ENCODE measurements around the gene FOXK1. TPM values are rescaled to one million over a fixed set of nuclear protein-coding genes. Genes with fewer than 3 reads are reported as not detected.

The FOXK1 gene
- total and polyA plus RNA-seq, 2 of the 13 experiments (the other 11 are each of a cell fraction or from before 2014, with no cell fraction given): 4.6 to 8.8 TPM

DNA sequence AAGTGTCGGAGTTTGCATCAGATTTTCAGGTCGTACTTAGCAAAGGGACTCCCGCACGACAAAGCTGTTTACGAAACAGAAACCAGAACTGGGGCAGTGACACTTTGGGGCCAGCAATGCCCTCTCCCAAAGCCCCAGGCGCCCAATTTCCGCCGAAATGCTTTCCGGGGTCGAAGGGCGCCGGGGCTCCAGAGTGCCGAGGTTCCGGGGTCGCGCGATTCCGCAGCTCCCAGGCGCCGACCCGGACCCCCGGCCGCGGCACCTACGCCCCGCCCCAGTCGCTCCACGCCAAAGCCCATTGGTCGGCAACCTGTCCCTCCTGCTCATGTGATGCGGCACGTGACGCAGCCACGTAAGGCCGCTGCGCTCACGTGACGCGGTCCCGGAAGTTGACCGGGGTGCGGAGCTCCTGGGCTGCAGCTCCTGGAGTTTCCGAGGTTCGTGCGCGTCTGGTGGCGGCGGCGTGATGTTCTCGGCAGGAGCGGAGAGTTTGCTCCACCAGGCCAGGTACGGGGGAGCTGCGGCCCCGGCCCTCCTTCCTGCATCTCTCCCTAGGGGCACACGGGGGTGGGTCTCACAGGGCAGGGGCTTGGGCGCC, 93.3 kb downstream of the FOXK1 start, which contains the start of gene AP5Z1 (continued):
- TF ChIP-seq, protein P1, sequence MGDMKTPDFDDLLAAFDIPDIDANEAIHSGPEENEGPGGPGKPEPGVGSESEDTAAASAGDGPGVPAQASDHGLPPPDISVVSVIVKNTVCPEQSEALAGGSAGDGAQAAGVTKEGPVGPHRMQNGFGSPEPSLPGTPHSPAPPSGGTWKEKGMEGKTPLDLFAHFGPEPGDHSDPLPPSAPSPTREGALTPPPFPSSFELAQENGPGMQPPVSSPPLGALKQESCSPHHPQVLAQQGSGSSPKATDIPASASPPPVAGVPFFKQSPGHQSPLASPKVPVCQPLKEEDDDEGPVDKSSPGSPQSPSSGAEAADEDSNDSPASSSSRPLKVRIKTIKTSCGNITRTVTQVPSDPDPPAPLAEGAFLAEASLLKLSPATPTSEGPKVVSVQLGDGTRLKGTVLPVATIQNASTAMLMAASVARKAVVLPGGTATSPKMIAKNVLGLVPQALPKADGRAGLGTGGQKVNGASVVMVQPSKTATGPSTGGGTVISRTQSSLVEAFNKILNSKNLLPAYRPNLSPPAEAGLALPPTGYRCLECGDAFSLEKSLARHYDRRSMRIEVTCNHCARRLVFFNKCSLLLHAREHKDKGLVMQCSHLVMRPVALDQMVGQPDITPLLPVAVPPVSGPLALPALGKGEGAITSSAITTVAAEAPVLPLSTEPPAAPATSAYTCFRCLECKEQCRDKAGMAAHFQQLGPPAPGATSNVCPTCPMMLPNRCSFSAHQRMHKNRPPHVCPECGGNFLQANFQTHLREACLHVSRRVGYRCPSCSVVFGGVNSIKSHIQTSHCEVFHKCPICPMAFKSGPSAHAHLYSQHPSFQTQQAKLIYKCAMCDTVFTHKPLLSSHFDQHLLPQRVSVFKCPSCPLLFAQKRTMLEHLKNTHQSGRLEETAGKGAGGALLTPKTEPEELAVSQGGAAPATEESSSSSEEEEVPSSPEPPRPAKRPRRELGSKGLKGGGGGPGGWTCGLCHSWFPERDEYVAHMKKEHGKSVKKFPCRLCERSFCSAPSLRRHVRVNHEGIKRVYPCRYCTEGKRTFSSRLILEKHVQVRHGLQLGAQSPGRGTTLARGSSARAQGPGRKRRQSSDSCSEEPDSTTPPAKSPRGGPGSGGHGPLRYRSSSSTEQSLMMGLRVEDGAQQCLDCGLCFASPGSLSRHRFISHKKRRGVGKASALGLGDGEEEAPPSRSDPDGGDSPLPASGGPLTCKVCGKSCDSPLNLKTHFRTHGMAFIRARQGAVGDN (CRISPR knock-in tag; IDR thresholded peaks at IDR 0.05): peak; percentile 83
- TF ChIP-seq ZNF619 (CRISPR knock-in tag; IDR thresholded peaks at IDR 0.05): peak; percentile 50; the same call in 1 of the 2 replicates
- peak; percentile 30; the same call in 1 of the 2 replicates for TF ChIP-seq CBX5 (CRISPR knock-in tag; IDR thresholded peaks at IDR 0.05; ENCODE audit: borderline replicate concordance)
- peak; percentile 11; the same call in 1 of the 2 replicates for TF ChIP-seq NR2F6 (IDR thresholded peaks at IDR 0.05)
- TF ChIP-seq NR2F6 (CRISPR knock-in tag; IDR thresholded peaks at IDR 0.05): peak; percentile 31; the same call in 1 of the 2 replicates
- TF ChIP-seq NR0B2 (CRISPR knock-in tag; IDR thresholded peaks at IDR 0.05): peak; percentile 82; the same call in 1 of the 2 replicates
- TF ChIP-seq NCOA2 (CRISPR knock-in tag; IDR thresholded peaks at IDR 0.05): no peak
- peak; percentile 62 for TF ChIP-seq ZNF546 (CRISPR knock-in tag; conservative IDR thresholded peaks at IDR 0.05)
- peak; percentile 29; the same call in 1 of the 2 replicates for TF ChIP-seq ZIK1 (CRISPR knock-in tag; IDR thresholded peaks at IDR 0.05; ENCODE audit: borderline replicate concordance, low read depth)
- TF ChIP-seq, protein P2, sequence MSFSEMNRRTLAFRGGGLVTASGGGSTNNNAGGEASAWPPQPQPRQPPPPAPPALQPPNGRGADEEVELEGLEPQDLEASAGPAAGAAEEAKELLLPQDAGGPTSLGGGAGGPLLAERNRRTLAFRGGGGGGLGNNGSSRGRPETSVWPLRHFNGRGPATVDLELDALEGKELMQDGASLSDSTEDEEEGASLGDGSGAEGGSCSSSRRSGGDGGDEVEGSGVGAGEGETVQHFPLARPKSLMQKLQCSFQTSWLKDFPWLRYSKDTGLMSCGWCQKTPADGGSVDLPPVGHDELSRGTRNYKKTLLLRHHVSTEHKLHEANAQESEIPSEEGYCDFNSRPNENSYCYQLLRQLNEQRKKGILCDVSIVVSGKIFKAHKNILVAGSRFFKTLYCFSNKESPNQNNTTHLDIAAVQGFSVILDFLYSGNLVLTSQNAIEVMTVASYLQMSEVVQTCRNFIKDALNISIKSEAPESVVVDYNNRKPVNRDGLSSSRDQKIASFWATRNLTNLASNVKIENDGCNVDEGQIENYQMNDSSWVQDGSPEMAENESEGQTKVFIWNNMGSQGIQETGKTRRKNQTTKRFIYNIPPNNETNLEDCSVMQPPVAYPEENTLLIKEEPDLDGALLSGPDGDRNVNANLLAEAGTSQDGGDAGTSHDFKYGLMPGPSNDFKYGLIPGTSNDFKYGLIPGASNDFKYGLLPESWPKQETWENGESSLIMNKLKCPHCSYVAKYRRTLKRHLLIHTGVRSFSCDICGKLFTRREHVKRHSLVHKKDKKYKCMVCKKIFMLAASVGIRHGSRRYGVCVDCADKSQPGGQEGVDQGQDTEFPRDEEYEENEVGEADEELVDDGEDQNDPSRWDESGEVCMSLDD (CRISPR knock-in tag; IDR thresholded peaks at IDR 0.05; ENCODE audit: borderline replicate concordance): peak; percentile 53; the same call in 1 of the 2 replicates
- TF ChIP-seq, protein P3, sequence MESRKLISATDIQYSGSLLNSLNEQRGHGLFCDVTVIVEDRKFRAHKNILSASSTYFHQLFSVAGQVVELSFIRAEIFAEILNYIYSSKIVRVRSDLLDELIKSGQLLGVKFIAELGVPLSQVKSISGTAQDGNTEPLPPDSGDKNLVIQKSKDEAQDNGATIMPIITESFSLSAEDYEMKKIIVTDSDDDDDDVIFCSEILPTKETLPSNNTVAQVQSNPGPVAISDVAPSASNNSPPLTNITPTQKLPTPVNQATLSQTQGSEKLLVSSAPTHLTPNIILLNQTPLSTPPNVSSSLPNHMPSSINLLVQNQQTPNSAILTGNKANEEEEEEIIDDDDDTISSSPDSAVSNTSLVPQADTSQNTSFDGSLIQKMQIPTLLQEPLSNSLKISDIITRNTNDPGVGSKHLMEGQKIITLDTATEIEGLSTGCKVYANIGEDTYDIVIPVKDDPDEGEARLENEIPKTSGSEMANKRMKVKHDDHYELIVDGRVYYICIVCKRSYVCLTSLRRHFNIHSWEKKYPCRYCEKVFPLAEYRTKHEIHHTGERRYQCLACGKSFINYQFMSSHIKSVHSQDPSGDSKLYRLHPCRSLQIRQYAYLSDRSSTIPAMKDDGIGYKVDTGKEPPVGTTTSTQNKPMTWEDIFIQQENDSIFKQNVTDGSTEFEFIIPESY (CRISPR knock-in tag; IDR thresholded peaks at IDR 0.05): no peak
- TF ChIP-seq HHEX (CRISPR knock-in tag; IDR thresholded peaks at IDR 0.05): 0 out of 2 replicates have a peak, but pooled peaks have one; percentile 17
- peak; percentile 76 for TF ChIP-seq PHF8 (CRISPR knock-in tag; IDR thresholded peaks at IDR 0.05)
- peak; percentile 79 for TF ChIP-seq TBL1XR1 (IDR thresholded peaks at IDR 0.05; ENCODE audit: borderline replicate concordance, low read length, partially characterized antibody)
- no peak; a peak in 2 of 4 replicates for TF ChIP-seq EP300 (IDR thresholded peaks at IDR 0.05; ENCODE audit: low read depth in 2 of 2, low read length in 2 of 2)
- TF ChIP-seq EP300 (CRISPR knock-in tag; IDR thresholded peaks at IDR 0.05; ENCODE audit: borderline replicate concordance): no peak
- TF ChIP-seq U2AF2 (IDR thresholded peaks at IDR 0.05; ENCODE audit: low read depth, low read length): 0 out of 2 replicates have a peak, but pooled peaks have one; percentile 52
- peak; percentile 87 for TF ChIP-seq KMT2B (CRISPR knock-in tag; IDR thresholded peaks at IDR 0.05)
- TF ChIP-seq KLF9 (CRISPR knock-in tag; IDR thresholded peaks at IDR 0.05; ENCODE audit: low read depth): peak; percentile 24; the same call in 1 of the 2 replicates
- 0 out of 2 replicates have a peak, but pooled peaks have one; percentile 38 for TF ChIP-seq CCDC6 (CRISPR knock-in tag; IDR thresholded peaks at IDR 0.05)

Measured in HepG2 (cell line).